Pons (tissue), 1 donor: Measurements from ENCODE around the gene PNPLA5.
"Not testable (repeated sequence)": the region's sequence is repeated elsewhere in the genome, so short reads cannot be mapped to it uniquely, and the experiment has no call there.

Experiments used
- DNase-seq: peaks from one replicate; pipeline ENCODE4 v3.0.0-alpha.2; 2016; ENCODE audit warnings: low spot score

The PNPLA5 gene

GRCh38 chr22:43891360-43892182 is at the start of gene PNPLA5:
PNPLA5 (minus strand) TSS chr22:43892013; CDS start chr22:43891880, 133 bp downstream.
- DNase-seq = no peak

- no peak for DNase-seq
Observed at GRCh38 chr22:43941449-43941848, 49.6 kb upstream of the PNPLA5 start.

GRCh38 chr22:43931771-43932170 is 40.0 kb upstream of the PNPLA5 start:
- no peak for DNase-seq

- DNase-seq = no peak
Observed at GRCh38 chr22:43928908-43929307, 37.1 kb upstream of the PNPLA5 start.

- peak; percentile 60 for DNase-seq
Observed at GRCh38 chr22:43928468-43928867, 36.7 kb upstream of the PNPLA5 start.

GRCh38 chr22:43926349-43926710 is 34.5 kb upstream of the PNPLA5 start:
- no peak for DNase-seq

GRCh38 chr22:43925433-43926348 is 33.9 kb upstream of the PNPLA5 start:
- DNase-seq = peak; percentile 14

- no peak for DNase-seq
Observed at GRCh38 chr22:43924877-43925276, 33.1 kb upstream of the PNPLA5 start.

- peak; percentile 87 for DNase-seq
Observed at GRCh38 chr22:43923631-43924464, 32.0 kb upstream of the PNPLA5 start, which contains the start of gene PNPLA3. PNPLA3 (plus strand) TSS chr22:43923805; CDS start chr22:43923912, 107 bp downstream.

- peak; percentile 21 for DNase-seq
Observed at GRCh38 chr22:43923191-43923590, 31.4 kb upstream of the PNPLA5 start.

- DNase-seq = no peak
Observed at GRCh38 chr22:43922123-43922522, 30.3 kb upstream of the PNPLA5 start.

GRCh38 chr22:43921370-43921769 is 29.6 kb upstream of the PNPLA5 start:
- peak; percentile 32 for DNase-seq

GRCh38 chr22:43919106-43919973 is 27.5 kb upstream of the PNPLA5 start:
- no peak for DNase-seq

GRCh38 chr22:43917521-43917920 is 25.7 kb upstream of the PNPLA5 start:
- DNase-seq = peak; percentile 8

- DNase-seq = no peak
Observed at GRCh38 chr22:43911351-43911750, 19.5 kb upstream of the PNPLA5 start.

GRCh38 chr22:43910178-43910695 is 18.4 kb upstream of the PNPLA5 start:
- no peak for DNase-seq

GRCh38 chr22:43909708-43910107 is 17.9 kb upstream of the PNPLA5 start:
- no peak for DNase-seq

- DNase-seq = no peak
Observed at GRCh38 chr22:43905681-43906080, 13.9 kb upstream of the PNPLA5 start.

GRCh38 chr22:43904412-43904811 is 12.6 kb upstream of the PNPLA5 start:
- DNase-seq = not testable (repeated sequence)

GRCh38 chr22:43903033-43903432 is 11.2 kb upstream of the PNPLA5 start:
- not testable (repeated sequence) for DNase-seq
